PFSK-1 (cell line): ENCODE results near the gene RAB3GAP2.

Experiments
- POLR2AphosphoS5 ChIP-seq: IDR thresholded peaks from 2 replicates; pipeline ENCODE4 v1.6.1; 2012; ENCODE audit warnings: low read depth, mild to moderate bottlenecking, control low read depth, low read length, moderate library complexity
- TAF1 ChIP-seq: IDR thresholded peaks from 2 replicates; pipeline ENCODE4 v1.6.1; 2012; ENCODE audit warnings: low read length, control low read depth, borderline replicate concordance; ENCODE audit not compliant: insufficient read depth
- TF ChIP-seq, protein P1 (sequence below), 2 experiments: IDR thresholded peaks; 2 replicates each; pipeline versions ENCODE4 v1.6.1 to v1.8.0; 2011 to 2012; ENCODE audit warnings: low read depth in 2 of 2, low read length in 2 of 2, control low read depth in 1 of 2, inconsistent platforms in 1 of 2, mild to moderate bottlenecking in 1 of 2, moderate library complexity in 1 of 2; ENCODE audit not compliant: insufficient read depth in 1 of 2

- TF ChIP-seq TAF1: no peak
- TF ChIP-seq POLR2AphosphoS5: no peak
- TF ChIP-seq, protein P1, sequence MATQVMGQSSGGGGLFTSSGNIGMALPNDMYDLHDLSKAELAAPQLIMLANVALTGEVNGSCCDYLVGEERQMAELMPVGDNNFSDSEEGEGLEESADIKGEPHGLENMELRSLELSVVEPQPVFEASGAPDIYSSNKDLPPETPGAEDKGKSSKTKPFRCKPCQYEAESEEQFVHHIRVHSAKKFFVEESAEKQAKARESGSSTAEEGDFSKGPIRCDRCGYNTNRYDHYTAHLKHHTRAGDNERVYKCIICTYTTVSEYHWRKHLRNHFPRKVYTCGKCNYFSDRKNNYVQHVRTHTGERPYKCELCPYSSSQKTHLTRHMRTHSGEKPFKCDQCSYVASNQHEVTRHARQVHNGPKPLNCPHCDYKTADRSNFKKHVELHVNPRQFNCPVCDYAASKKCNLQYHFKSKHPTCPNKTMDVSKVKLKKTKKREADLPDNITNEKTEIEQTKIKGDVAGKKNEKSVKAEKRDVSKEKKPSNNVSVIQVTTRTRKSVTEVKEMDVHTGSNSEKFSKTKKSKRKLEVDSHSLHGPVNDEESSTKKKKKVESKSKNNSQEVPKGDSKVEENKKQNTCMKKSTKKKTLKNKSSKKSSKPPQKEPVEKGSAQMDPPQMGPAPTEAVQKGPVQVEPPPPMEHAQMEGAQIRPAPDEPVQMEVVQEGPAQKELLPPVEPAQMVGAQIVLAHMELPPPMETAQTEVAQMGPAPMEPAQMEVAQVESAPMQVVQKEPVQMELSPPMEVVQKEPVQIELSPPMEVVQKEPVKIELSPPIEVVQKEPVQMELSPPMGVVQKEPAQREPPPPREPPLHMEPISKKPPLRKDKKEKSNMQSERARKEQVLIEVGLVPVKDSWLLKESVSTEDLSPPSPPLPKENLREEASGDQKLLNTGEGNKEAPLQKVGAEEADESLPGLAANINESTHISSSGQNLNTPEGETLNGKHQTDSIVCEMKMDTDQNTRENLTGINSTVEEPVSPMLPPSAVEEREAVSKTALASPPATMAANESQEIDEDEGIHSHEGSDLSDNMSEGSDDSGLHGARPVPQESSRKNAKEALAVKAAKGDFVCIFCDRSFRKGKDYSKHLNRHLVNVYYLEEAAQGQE (IDR thresholded peaks at IDR 0.05; ENCODE audit: insufficient read depth in 1 of 2, low read depth in 2 of 2, low read length in 2 of 2): no peak
Measured at GRCh38 chr1:220217383-220217988, 54.8 kb downstream of the RAB3GAP2 start.
